ENCODE measurements around the gene TLR5.

DNA sequence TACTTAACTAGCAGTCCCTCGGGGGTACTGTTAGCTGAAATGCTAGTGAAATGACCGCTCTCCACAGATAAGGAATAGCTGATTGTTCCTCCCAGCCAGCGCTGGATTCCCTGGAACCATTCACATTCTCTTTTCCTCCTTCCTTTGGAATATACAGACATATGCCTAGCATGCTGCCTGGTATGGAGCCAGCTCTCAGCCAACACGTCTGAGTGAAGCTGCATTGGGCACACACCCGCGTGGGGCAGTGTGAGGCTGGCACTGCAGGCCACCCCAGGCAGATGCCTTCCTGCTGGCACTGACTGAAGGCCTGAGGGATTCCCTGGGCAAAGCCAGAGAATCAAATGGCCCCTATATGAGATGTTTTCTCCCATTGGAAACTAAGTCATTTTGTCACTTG is 66.7 kb downstream of the TLR5 start:
- TF ChIP-seq, protein P1, sequence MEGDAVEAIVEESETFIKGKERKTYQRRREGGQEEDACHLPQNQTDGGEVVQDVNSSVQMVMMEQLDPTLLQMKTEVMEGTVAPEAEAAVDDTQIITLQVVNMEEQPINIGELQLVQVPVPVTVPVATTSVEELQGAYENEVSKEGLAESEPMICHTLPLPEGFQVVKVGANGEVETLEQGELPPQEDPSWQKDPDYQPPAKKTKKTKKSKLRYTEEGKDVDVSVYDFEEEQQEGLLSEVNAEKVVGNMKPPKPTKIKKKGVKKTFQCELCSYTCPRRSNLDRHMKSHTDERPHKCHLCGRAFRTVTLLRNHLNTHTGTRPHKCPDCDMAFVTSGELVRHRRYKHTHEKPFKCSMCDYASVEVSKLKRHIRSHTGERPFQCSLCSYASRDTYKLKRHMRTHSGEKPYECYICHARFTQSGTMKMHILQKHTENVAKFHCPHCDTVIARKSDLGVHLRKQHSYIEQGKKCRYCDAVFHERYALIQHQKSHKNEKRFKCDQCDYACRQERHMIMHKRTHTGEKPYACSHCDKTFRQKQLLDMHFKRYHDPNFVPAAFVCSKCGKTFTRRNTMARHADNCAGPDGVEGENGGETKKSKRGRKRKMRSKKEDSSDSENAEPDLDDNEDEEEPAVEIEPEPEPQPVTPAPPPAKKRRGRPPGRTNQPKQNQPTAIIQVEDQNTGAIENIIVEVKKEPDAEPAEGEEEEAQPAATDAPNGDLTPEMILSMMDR (IDR thresholded peaks at IDR 0.05; ENCODE audit: low read length): no peak
- TF ChIP-seq EZH2 (IDR thresholded peaks at IDR 0.05; ENCODE audit: borderline replicate concordance, low read length): no peak

Measured in OCI-LY1 (cell line).